NCI-H82 treated with DMSO at 0.1 percent for 48 hours (cell line): ENCODE results near the gene XRN1.
A peak's percentile ranks its signal among the peaks of the same experiment; 100 is the strongest.
"Not testable (repeated sequence)": the region's sequence is repeated elsewhere in the genome, so short reads cannot be mapped to it uniquely, and the experiment has no call there.

Experiments used
- DNase-seq: peaks from one replicate; lab custom pipeline; 2025; ENCODE audit not compliant: unreplicated experiment; lab: John Stamatoyannopoulos, UW

The XRN1 gene

DNA sequence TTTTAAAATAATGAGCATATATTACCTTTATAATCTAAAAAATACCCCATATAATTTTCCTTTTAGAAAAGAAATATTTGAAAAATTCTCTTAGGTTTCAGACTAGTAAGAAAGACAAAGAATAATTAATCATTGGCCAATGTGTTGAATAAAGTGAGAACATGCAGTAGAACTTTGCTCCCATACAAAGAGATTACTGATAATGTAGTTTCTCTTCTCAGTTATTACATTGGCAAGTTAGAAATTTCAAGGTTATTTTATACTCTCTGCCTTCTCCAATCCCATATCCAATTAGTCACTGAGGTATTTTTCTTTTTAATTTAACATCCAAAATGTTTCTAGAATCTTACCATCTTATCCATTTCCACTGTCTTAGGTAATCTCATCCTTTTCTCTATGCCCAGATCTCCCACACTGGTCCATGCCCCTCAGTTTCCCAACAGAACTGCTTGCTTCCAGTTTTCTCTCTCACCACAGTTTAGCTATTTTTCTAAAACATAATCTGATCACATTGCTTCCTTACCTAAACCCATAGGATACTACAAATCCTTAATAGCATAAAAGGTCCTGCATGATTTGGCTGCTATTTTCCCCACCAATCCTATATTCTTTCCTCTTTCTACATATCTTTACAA, 10.8 kb downstream of the XRN1 start:
- no peak for DNase-seq

DNA sequence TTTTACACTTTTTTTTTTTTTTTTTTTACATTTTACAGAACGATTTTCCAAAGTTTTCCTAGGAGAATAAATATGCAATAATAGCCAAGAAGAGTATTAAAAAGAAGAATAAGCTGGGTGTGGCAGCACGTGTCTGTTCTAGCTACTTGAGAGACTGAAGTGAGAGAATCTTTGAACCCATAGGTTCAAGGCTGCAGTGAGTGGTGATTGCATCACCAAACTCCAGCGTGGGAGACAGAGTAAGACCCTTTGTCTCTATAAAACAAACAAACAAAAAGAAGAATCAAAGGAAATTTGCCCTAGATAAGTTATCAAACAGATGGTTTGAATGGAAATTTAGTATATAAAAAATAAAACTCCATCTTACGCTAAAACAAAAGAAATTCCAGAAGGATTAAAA, 13.3 kb downstream of the XRN1 start:
- no peak for DNase-seq

- no peak for DNase-seq
Measured at GRCh38 chr3:142433110-142433509, 14.7 kb downstream of the XRN1 start.

GRCh38 chr3:142429582-142429981, 18.3 kb downstream of the XRN1 start:
- DNase-seq = no peak

DNA sequence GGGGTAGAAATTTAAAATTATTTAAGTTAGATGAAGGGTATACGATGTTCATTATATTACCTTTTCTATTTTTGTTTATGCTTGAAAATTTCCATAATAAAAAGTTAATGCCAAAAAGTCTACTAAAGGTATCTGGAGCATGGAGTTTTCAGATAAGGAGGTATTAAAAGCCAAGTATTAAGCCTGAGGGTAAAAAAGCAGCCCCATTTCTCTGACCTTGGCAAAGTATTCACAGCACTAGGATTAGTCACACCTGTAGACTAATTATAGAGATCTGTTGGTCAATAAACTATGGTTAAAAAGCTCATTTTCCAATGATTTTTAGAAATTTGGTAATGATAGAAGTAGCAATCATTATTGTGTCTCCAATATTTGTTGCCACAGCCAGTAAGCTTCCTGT, 23.1 kb downstream of the XRN1 start:
- DNase-seq = no peak

DNA sequence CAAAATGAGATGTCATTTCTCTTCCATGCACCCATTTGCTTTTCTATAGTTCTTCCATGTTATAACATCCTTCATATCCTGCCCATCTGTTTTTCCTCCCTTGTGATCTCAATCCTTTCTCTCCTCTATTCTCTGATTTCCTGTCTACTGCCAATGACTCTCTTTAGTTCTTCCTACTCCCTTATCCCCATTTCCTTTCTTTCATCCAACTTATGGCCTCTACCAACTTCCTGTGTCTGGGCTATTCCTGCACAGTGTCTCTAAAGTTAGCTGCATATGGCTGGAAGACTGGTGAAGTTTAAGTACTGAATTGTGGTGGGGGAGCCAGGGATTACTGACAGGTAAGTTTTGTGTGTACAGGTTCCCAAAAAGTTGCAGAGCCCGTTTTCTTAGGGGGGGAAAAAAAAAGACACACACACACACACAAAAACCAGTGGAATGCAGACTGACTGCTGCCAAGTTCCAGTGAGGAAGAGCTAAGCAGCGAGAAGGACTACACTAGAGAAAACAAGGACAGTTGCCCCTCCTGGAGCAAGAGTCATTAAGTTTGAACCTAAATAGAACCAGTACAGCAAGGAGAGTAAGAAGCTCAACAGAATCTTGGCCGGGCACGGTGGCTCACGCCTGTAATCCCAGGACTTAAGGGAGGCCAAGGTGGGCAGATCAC, 28.8 kb downstream of the XRN1 start:
- DNase-seq = no peak

- no peak for DNase-seq
Measured at GRCh38 chr3:142417302-142417701, 30.5 kb downstream of the XRN1 start.

DNA sequence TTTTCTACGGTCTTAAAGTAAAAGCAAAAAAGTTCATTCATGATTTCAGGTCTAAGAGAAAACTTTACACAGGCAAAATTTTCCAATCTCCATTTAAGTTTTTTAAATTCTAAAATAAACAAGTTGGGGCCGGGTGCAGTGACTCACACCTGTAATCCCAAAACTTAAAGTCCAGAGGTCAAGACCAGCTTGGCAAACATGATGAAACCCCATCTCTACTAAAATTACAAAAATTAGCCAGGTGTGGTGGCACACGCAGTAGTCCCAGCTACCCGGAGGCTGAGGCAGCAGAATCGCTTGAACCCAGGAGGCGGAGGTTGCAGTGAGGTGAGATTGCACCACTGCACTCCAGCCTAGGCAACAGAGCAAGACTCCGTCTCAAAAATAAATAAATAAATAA, 47.3 kb downstream of the XRN1 start:
- not testable (repeated sequence) for DNase-seq

DNA sequence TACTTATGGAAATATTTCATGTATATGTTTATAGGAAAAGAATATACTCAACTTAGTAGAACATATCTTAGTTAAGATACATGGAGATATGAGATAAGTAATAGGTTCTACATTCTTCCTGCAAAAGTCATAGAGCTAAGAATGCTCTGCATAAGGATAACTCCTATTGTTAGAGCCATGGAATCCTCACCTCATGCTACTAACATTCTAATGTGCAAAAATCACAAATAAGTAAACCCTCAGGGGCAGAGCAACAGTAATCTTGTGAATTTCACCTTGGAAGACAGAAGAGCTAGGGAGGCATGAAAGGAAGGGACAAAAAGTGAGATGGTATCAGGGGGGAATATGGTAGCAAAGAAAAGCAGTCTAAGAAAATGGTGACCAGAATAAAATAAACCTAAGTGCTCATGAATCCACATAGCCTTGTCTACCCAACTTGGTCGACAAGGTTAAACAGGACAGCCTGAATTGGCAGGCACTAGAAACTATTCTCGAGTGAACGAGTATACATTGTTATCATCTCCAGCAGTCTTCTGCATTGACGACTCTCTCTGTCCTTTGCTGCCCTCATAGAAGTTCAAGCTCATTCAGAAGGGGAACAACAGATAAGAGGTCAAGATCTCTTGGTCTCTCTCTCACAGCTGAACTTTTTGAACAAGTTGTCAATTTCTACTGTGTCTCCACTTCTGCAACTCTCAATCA, 52.8 kb downstream of the XRN1 start:
- no peak for DNase-seq

GRCh38 chr3:142385078-142385477, 62.8 kb downstream of the XRN1 start:
- no peak for DNase-seq

GRCh38 chr3:142374687-142375086, 73.2 kb downstream of the XRN1 start:
- no peak for DNase-seq

GRCh38 chr3:142369576-142369975, 78.3 kb downstream of the XRN1 start:
- not testable (repeated sequence) for DNase-seq

- DNase-seq = peak; percentile 17
Measured at GRCh38 chr3:142366434-142366833, 81.4 kb downstream of the XRN1 start.

- no peak for DNase-seq
Measured at GRCh38 chr3:142363936-142364467, 83.8 kb downstream of the XRN1 start.

GRCh38 chr3:142363433-142363832, 84.4 kb downstream of the XRN1 start:
- not testable (repeated sequence) for DNase-seq

DNA sequence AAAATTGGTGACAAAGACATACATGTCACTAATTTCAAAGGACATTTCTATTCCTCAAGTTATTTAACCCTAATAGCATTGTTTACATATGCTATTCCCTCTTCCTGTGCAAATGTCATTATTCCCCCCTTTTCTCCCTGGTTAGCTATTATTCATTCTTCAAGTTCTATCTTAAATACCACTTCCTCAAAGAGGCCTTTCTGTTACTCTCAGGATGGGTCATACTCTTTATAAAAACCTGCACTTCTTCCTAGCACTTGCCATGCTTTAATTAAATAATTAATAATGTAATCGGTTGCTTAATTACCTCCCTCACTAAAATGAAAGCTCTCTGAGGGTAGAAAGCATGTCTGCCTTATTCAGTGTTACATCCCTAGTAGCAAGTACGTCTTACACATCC, 88.5 kb downstream of the XRN1 start:
- no peak for DNase-seq

DNA sequence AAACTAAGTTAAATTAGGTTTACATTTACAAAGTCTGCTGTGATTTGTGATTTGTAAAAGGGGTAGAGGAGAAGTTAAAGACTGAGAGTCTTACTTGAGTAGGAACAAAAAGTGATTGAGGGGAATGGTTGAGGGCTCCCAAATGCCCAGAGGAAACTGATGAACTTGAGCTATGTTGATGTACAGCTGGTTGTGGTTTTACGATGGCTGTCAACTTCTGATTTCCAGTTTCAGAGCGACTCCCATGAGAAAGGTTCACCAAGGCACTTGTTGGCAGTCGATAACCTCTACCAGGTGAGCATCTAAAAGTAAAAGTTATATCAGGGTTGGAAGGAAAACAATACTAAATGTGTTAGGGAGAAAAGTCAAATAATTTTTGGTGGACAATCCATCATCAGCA, 91.0 kb downstream of the XRN1 start:
- no peak for DNase-seq

- no peak for DNase-seq
Measured at GRCh38 chr3:142355692-142356091, 92.1 kb downstream of the XRN1 start.

GRCh38 chr3:142354076-142354475, 93.8 kb downstream of the XRN1 start:
- DNase-seq = no peak

GRCh38 chr3:142353571-142353970, 94.3 kb downstream of the XRN1 start:
- no peak for DNase-seq

GRCh38 chr3:142352698-142353097, 95.1 kb downstream of the XRN1 start:
- DNase-seq = not testable (repeated sequence)

DNA sequence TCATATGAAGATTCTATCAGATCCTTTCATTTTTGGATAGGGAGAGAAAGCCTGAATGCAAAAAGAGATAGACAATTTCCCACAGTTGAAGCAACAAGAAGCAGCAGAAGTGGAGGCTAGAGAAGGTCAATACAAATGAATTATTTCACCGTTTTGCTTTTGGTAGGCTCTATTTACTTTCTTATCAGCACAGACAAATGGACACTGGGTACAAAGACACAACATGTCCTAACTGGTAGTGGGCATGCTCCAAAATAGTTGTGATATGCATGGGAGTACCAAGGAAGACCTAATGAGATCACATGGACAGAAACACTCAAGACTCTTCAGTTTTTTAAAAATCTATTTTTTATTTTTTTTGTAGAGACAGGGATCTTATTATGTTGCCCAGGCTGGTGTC, 99.4 kb downstream of the XRN1 start:
- no peak for DNase-seq
